Activated T-helper 1 cell treated with Interleukin-2 at 50 U/mL for 16 hours (primary cell): ENCODE measurements around the gene SPATA46.
"Not testable (repeated sequence)": the region's sequence is repeated elsewhere in the genome, so short reads cannot be mapped to it uniquely, and the experiment has no call there.

Experiments used
- DNase-seq: peaks from one replicate; pipeline ENCODE4 v3.0.0-alpha.2; 2020; ENCODE audit warnings: low read depth

SPATA46 gene

GRCh38 chr1:162357681-162358266 is 18.9 kb downstream of the SPATA46 start:
- no peak for DNase-seq

DNA sequence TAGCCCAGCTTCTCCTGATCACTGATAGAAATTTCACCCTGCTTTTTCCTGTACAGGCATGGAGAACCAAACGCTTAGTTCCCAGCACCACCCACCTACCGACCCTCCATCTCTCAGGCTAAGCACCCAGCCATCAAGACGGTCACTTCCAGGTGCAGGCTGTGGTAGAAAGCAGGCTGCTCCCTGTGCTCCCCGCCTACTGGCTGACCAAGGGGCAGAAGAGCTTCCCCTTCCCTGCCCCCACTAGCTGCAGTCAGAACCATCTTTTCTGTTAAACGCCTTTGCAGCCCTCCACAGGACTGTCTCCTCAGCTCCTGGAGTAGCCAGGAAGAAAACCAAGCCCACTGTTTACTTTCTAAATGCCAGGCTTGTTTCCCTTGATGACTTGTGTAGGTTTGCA is 23.0 kb downstream of the SPATA46 start:
- no peak for DNase-seq

GRCh38 chr1:162353078-162353477 is 23.6 kb downstream of the SPATA46 start:
- DNase-seq = no peak

DNA sequence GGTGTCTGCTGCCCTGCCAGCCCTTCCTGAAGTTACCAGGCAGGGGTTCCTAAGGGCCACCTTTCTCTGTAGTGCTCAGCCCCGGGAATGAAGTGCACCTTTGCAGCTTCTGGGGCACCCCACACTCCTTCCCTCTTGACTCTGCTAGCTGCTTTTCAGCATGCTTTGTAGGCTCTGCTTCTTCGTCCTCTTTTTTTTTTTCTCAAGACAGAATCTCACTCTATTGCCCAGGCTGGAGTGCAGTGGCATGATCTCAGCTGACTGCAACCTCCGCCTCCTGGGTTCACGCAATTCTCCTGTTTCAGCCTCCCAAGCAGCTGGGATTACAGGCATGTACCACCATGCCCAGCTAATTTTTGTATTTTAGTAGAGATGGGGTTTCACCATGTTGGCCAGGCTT is 24.8 kb downstream of the SPATA46 start:
- DNase-seq = not testable (repeated sequence)

- no peak for DNase-seq
Measured at GRCh38 chr1:162351246-162351842, 25.3 kb downstream of the SPATA46 start.

DNA sequence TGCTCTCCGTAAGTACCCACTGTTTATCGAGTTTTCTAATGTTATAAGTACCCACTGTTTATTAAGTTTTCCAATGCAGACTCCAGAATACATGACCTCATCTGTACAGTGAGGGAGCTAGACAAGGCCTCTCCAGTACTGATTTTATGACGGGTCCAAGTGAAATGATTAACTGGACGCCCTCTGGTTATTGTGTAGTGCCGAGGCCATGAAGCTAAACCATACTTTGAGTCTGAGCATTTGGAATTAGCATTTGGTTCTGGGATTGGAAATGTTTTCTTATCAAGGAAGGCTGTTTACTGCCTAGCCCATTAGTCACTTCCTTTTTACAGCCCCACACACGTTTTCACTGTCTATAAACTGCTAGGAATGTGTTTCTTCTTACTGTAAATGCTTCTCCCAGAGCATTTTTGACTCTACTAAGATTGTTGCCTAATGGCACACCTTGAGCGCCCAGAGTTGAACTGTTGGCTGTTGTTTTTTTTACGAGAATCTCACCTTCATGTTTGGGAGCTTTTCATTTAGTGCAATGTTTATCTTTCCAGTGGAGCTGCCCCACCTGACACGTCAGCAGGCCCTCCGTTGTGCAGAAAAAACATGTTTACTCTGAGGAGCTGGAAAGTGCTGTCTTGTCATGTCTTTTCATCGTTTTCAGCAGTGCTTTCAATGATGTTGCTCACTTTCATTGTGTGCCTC is 26.9 kb downstream of the SPATA46 start:
- no peak for DNase-seq

DNA sequence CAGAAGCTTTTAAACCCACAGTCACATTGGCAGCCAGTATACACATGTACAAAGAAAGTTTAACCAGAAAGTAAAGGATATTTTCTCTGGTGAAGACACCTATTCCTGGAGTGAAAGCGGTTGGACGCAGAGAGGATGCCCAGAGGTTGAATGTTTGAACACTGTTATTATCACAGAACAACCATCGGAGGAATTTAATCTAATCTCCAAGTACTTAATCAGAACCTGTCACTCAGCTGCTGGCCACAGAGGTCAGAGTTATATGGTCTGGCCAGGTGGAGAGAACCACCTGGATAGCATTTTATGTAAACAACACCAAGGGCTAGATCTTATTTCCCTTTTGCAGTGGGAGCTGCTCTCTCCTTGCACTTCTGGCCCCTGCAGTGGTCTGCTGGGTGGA is 29.4 kb downstream of the SPATA46 start:
- DNase-seq = no peak

- no peak for DNase-seq
Measured at GRCh38 chr1:162343470-162343869, 33.2 kb downstream of the SPATA46 start.

GRCh38 chr1:162342452-162342983 is 34.1 kb downstream of the SPATA46 start:
- no peak for DNase-seq

DNA sequence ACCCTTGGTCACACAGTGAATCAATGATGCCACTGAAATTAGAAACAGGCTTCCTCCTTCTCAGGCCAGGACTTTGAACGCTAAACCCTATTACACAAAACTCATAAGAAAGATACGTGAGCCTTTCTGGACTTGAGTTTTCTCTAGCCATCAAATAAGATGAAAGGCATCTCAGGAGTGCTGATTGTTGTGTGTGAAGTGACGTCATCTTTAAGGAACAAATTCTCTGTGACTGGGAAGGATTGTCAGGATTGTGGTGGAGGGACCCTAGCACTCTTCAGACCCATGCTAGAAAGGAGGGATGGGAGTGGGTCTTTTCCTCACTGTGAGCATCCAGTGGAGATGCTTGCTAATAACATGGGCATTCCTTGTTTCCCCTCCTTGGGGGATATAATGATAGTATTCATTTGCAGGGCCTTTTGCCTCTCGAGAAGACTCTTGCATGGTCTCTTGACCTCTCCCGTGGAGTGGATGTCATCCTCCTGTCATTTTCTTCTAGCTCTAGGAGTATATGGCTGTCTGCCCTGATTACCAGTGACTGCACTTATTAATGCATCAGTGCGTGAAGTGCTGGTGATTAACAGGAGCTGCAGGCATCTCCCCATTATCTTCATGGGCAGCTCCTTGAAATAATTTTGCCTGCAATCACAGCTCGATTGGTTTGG is 39.9 kb downstream of the SPATA46 start:
- no peak for DNase-seq

DNA sequence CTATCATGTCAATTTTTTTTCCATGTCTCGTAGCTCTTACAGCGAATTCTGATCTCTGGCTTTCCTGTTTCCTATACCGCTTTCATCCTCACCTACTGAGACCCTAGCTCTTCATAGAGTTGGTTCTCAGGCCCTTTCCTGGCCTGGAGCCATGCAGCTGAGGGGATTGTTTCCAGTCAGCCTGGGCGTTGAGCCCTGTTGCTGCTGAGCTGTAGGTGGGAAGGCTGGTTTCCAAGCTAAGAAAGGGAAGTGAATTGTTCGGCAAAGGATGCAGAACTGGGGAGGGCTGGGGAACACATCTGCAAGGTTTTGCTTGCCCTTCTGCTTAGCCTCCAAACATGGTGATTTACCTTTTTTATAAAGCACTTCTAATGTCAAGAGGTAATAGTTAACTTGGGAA is 41.5 kb downstream of the SPATA46 start:
- no peak for DNase-seq

DNA sequence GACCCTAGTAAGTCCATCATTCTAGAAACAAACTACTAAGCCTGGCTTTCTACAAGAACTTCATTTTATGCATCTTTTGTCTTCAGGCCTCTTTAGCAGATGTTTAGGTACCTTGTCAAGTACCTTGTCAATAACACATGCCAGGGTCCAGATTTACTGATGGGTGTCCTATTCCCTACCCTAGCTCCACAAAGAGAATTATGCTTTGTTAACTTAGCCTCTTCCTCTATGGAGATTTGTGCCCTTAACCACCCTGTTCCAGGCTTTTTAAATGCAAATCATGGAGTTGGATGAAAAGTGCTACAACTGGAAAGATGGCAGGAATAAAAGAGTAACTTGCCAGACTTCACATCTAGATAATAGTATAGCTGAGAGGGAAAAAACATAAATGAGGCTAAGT is 42.7 kb downstream of the SPATA46 start:
- DNase-seq = no peak

DNA sequence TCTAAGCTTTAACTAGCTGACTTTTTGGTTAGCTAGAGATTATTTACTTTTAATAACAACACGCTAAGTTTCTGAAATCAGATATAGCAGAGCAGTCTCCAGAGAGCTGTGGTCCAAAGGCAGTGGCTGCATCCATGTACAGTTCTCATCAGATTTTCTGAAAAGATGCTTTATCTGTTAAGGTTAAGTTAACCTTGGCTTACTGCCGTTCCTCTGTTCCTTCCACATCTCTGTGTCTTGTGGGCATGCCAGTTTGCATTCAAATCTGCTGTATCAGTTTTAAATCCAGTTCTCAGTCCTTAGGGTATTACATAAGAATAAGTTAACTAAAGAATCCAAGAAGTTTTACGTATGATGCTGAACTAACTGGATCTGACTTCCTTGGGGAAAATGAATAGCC is 46.8 kb downstream of the SPATA46 start:
- DNase-seq = no peak

DNA sequence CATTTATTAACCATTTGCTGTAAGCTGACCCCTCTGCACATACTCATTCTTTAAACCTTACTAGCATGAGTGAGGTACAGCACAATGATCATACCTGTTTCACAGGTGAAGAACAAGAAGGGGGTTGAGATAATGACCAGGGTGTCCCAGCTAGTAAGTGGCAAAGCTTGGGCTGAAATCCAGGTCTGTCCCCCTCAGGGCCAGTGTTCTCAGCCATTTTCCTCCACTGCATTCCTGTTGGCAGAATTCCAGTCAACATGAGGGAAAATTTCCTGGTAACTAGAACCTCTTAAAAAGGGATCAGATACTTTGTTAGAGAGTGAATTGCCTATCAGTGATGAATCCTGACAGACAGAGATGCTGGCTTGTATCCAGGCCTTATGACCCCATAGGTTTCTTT is 48.1 kb downstream of the SPATA46 start:
- DNase-seq = no peak

GRCh38 chr1:162327788-162328165 is 48.9 kb downstream of the SPATA46 start:
- no peak for DNase-seq

- no peak for DNase-seq
Measured at GRCh38 chr1:162327144-162327787, 49.4 kb downstream of the SPATA46 start.

GRCh38 chr1:162326559-162326958 is 50.1 kb downstream of the SPATA46 start:
- no peak for DNase-seq

DNA sequence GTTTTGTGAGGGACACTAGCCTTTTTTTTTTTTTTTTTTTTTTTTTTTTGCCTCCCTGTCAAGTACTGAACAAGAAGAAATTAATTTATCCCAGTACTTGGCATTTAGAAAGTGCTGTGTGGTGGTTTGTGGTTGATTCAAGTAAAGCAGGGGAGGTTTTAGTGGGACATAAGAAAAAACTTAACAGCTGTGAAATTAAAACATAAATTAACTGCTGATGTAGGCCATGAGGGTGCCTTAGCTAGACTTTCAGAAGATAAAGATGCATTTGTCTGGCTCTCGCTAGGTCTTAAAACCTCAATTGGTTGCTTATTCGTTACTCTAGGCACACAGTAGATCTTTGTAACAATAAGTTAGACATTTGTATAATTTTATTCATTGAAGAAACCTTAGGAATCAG is 52.3 kb downstream of the SPATA46 start:
- DNase-seq = no peak
